ENCODE data around the gene CDCP1.

Gene CDCP1

GRCh38 chr3:45173776-45174175, 27.6 kb upstream of the CDCP1 start:
- Histone ChIP-seq H3K4me3 (no peak overlapping the region), H3K27me3 (no peaks in the 10 kb centered on the region), H3K36me3 (no peaks in the 10 kb centered on the region), H3K9me3 (no peaks in the 10 kb centered on the region), H3K27ac (no peak overlapping the region), H3K4me1 (no peaks in the 10 kb centered on the region), H3K9ac (no peak overlapping the region), H4K20me1 (no peaks in the 10 kb centered on the region), H3K4me2 (no peak overlapping the region)
- TF ChIP-seq Cebpa-rat (IDR thresholded peaks at IDR 0.05): no peak

GRCh38 chr3:45171283-45171682, 25.1 kb upstream of the CDCP1 start:
- no peaks in the 10 kb centered on the region for H3K36me3 ChIP-seq

GRCh38 chr3:45170096-45170495, 23.9 kb upstream of the CDCP1 start:
- no peaks in the 10 kb centered on the region for H4K20me1 ChIP-seq
- H3K4me1 ChIP-seq: peaks cover 12% of the 10 kb centered on the region
- H3K4me3 ChIP-seq: no peak overlapping the region
- H3K9me3 ChIP-seq: peaks cover 10% of the 10 kb centered on the region
- H3K27ac ChIP-seq: no peak overlapping the region
- no peak overlapping the region for H3K9ac ChIP-seq
- no peak for TF ChIP-seq Cebpa-rat (IDR thresholded peaks at IDR 0.05)
- no peaks in the 10 kb centered on the region for H3K27me3 ChIP-seq
- H3K4me2 ChIP-seq: no peak overlapping the region
- H3K36me3 ChIP-seq: no peaks in the 10 kb centered on the region

More at GRCh38 chr3:45171283-45171682, 25.1 kb upstream of the CDCP1 start:
- Histone ChIP-seq H4K20me1 (no peaks in the 10 kb centered on the region), H3K9ac (no peak overlapping the region), H3K4me1 (peaks cover 12% of the 10 kb centered on the region), H3K27me3 (no peaks in the 10 kb centered on the region), H3K27ac (no peak overlapping the region), H3K4me2 (no peak overlapping the region), H3K9me3 (peaks cover under 1% of the 10 kb centered on the region), H3K4me3 (no peak overlapping the region)
- no peak for TF ChIP-seq Cebpa-rat (IDR thresholded peaks at IDR 0.05)

GRCh38 chr3:45169125-45169904, 23.1 kb upstream of the CDCP1 start:
- H3K4me1 ChIP-seq: peaks cover 12% of the 10 kb centered on the region
- no peak overlapping the region for H3K4me3 ChIP-seq
- H3K9me3 ChIP-seq: peaks cover 10% of the 10 kb centered on the region
- H3K4me2 ChIP-seq: no peak overlapping the region
- H3K27ac ChIP-seq: no peak overlapping the region
- no peak overlapping the region for H3K9ac ChIP-seq
- no peaks in the 10 kb centered on the region for H3K27me3 ChIP-seq
- TF ChIP-seq Cebpa-rat (IDR thresholded peaks at IDR 0.05): no peak
- no peaks in the 10 kb centered on the region for H4K20me1 ChIP-seq
- no peaks in the 10 kb centered on the region for H3K36me3 ChIP-seq

- H3K4me1 ChIP-seq: peaks cover 12% of the 10 kb centered on the region
- no peak overlapping the region for H3K27ac ChIP-seq
- H3K4me2 ChIP-seq: no peak overlapping the region
- peaks cover 10% of the 10 kb centered on the region for H3K9me3 ChIP-seq
- H4K20me1 ChIP-seq: no peaks in the 10 kb centered on the region
- H3K27me3 ChIP-seq: no peaks in the 10 kb centered on the region
- H3K4me3 ChIP-seq: no peak overlapping the region
- no peak for TF ChIP-seq Cebpa-rat (IDR thresholded peaks at IDR 0.05)
- H3K9ac ChIP-seq: no peak overlapping the region
- no peaks in the 10 kb centered on the region for H3K36me3 ChIP-seq
Observed at GRCh38 chr3:45168451-45168850, 22.3 kb upstream of the CDCP1 start.

GRCh38 chr3:45167011-45167911, 21.1 kb upstream of the CDCP1 start:
- no peaks in the 10 kb centered on the region for H3K27me3 ChIP-seq
- H3K27ac ChIP-seq: no peak overlapping the region
- no peaks in the 10 kb centered on the region for H4K20me1 ChIP-seq
- H3K4me3 ChIP-seq: no peak overlapping the region
- peak overlapping the region; percentile 58 for H3K4me2 ChIP-seq
- peaks cover 12% of the 10 kb centered on the region for H3K4me1 ChIP-seq
- H3K9ac ChIP-seq: no peak overlapping the region
- peaks cover 10% of the 10 kb centered on the region for H3K9me3 ChIP-seq
- no peak for TF ChIP-seq Cebpa-rat (IDR thresholded peaks at IDR 0.05)
- no peaks in the 10 kb centered on the region for H3K36me3 ChIP-seq

- peaks cover 10% of the 10 kb centered on the region for H3K9me3 ChIP-seq
- H3K27ac ChIP-seq: no peak overlapping the region
- no peak overlapping the region for H3K9ac ChIP-seq
- H3K4me1 ChIP-seq: peaks cover 12% of the 10 kb centered on the region
- no peaks in the 10 kb centered on the region for H3K36me3 ChIP-seq
- TF ChIP-seq Cebpa-rat (IDR thresholded peaks at IDR 0.05): no peak
- H4K20me1 ChIP-seq: no peaks in the 10 kb centered on the region
- H3K4me2 ChIP-seq: no peak overlapping the region
- no peaks in the 10 kb centered on the region for H3K27me3 ChIP-seq
- no peak overlapping the region for H3K4me3 ChIP-seq
Observed at GRCh38 chr3:45166321-45166879, 20.2 kb upstream of the CDCP1 start.

GRCh38 chr3:45165497-45166283, 19.5 kb upstream of the CDCP1 start:
- no peak for TF ChIP-seq Cebpa-rat (IDR thresholded peaks at IDR 0.05)
- Histone ChIP-seq H3K4me1 (peaks cover 12% of the 10 kb centered on the region), H3K4me2 (no peak overlapping the region), H4K20me1 (no peaks in the 10 kb centered on the region), H3K4me3 (no peak overlapping the region), H3K27me3 (no peaks in the 10 kb centered on the region), H3K36me3 (no peaks in the 10 kb centered on the region), H3K27ac (no peak overlapping the region), H3K9me3 (peaks cover 10% of the 10 kb centered on the region), H3K9ac (no peak overlapping the region)

GRCh38 chr3:45164056-45164455, 17.9 kb upstream of the CDCP1 start:
- Histone ChIP-seq H3K4me1 (peaks cover 12% of the 10 kb centered on the region), H3K36me3 (no peaks in the 10 kb centered on the region), H3K4me3 (no peak overlapping the region), H4K20me1 (no peaks in the 10 kb centered on the region), H3K27ac (no peak overlapping the region), H3K4me2 (no peak overlapping the region), H3K9ac (no peak overlapping the region), H3K27me3 (no peaks in the 10 kb centered on the region), H3K9me3 (peaks cover 10% of the 10 kb centered on the region)
- TF ChIP-seq Cebpa-rat (IDR thresholded peaks at IDR 0.05): no peak
